AG10803 (cell line): ENCODE data around the gene PPFIA2.
"Not testable (repeated sequence)": the region's sequence is repeated elsewhere in the genome, so short reads cannot be mapped to it uniquely, and the experiment has no call there.

Source experiments
- DNase-seq: peaks from one replicate; pipeline ENCODE4 v3.0.0; 2010; ENCODE audit warnings: low read depth
- H3K4me3 ChIP-seq: 2 replicates; pipeline ENCODE4 v1.5.1; 2011; ENCODE audit warnings: mild to moderate bottlenecking, low read length, control low read depth
- CTCF ChIP-seq: conservative IDR thresholded peaks from 2 replicates; pipeline ENCODE4 v1.5.1; 2011; ENCODE audit warnings: mild to moderate bottlenecking, low read length, control low read depth, inconsistent platforms

The PPFIA2 gene

GRCh38 chr12:81596558-81596957 is 162.6 kb downstream of the PPFIA2 start:
- H3K4me3 ChIP-seq: no peak overlapping the region
- no peak for DNase-seq
- TF ChIP-seq CTCF: no peak

- no peak for TF ChIP-seq CTCF
- no peak overlapping the region for H3K4me3 ChIP-seq
- no peak for DNase-seq
Observed at GRCh38 chr12:81591256-81591655, 167.9 kb downstream of the PPFIA2 start.

- H3K4me3 ChIP-seq, DNase-seq: not testable (repeated sequence)
Observed at GRCh38 chr12:81590703-81591102, 168.4 kb downstream of the PPFIA2 start.

GRCh38 chr12:81588235-81589008 is 170.7 kb downstream of the PPFIA2 start:
- no peak for DNase-seq
- no peak for TF ChIP-seq CTCF
- H3K4me3 ChIP-seq: no peak overlapping the region

GRCh38 chr12:81585787-81586186 is 173.4 kb downstream of the PPFIA2 start:
- no peak for TF ChIP-seq CTCF
- no peak for DNase-seq

GRCh38 chr12:81573228-81573627 is 185.9 kb downstream of the PPFIA2 start:
- no peak for TF ChIP-seq CTCF
- H3K4me3 ChIP-seq: no peak overlapping the region
- peak; percentile 17 for DNase-seq

More at GRCh38 chr12:81585787-81586186, 173.4 kb downstream of the PPFIA2 start:
- no peak overlapping the region for H3K4me3 ChIP-seq

GRCh38 chr12:81572411-81572810 is 186.7 kb downstream of the PPFIA2 start:
- no peak overlapping the region for H3K4me3 ChIP-seq
- DNase-seq: no peak
- no peak for TF ChIP-seq CTCF
